H1 (cell line): Measurements from ENCODE around the gene VARS2. TPM values are rescaled to one million over a fixed set of nuclear protein-coding genes. Genes with fewer than 3 reads are reported as not detected.

Experiments used
- ASH2L ChIP-seq: fragments of 200-600, 300-600 bp; sonication (generic); IDR thresholded peaks from one replicate; pipeline ENCODE4 v1.7.1; 2017; ENCODE audit warnings: low read length
- BRCA1 ChIP-seq: IDR thresholded peaks from 2 replicates; pipeline ENCODE4 v1.6.1; 2012; ENCODE audit warnings: low read depth, low read length, improper control_type of control experiment
- GABPA ChIP-seq: IDR thresholded peaks from 2 replicates; pipeline ENCODE4 v1.6.1; 2011; ENCODE audit warnings: mild to moderate bottlenecking, low read length, moderate library complexity, borderline replicate concordance; ENCODE audit not compliant: insufficient read depth
- HDAC2 ChIP-seq, 2 experiments: fragments of 300-600 bp in 1 of 2; sonication (generic) in 1 of 2; IDR thresholded peaks; 2 replicates each; pipeline ENCODE4 v1.6.1; 2011 to 2012; ENCODE audit warnings: low read depth in 2 of 2, low read length in 2 of 2, mild to moderate bottlenecking in 2 of 2, moderate library complexity in 2 of 2, borderline replicate concordance in 1 of 2, inconsistent platforms in 1 of 2
- KDM4A ChIP-seq: IDR thresholded peaks from one replicate; pipeline ENCODE4 v1.7.1; 2012; ENCODE audit warnings: low read depth, mild to moderate bottlenecking, moderate library complexity, low read length, inconsistent platforms; ENCODE audit not compliant: severe bottlenecking
- RBBP5 ChIP-seq: IDR thresholded peaks from 2 replicates; pipeline ENCODE4 v1.7.1; 2012; ENCODE audit warnings: low read depth, mild to moderate bottlenecking, inconsistent platforms, low read length, moderate library complexity, borderline replicate concordance
- RXRA ChIP-seq: IDR thresholded peaks from 2 replicates; pipeline ENCODE4 v1.6.1; 2011; ENCODE audit warnings: low read depth, mild to moderate bottlenecking, low read length, moderate library complexity; ENCODE audit not compliant: insufficient read depth
- YY1 ChIP-seq: IDR thresholded peaks from 2 replicates; pipeline ENCODE4 v1.6.1; 2011; ENCODE audit warnings: low read depth, mild to moderate bottlenecking, low read length
- polyA plus RNA-seq, 7 experiments: library from polyadenylated mRNA; depleted of rRNA in 3 of 7; stranded (reverse) in 5 of 7; unstranded in 2 of 7; fragments of >200 nt in 5 of 7; fragments of 200-250 nt in 2 of 7; gene quantifications; 1 replicate in 5 of 7; 2 replicates in 1 of 7; 4 replicates in 1 of 7; pipeline versions ENCODE4 v1.2.1 to v1.2.3, GENCODE V29; 2011 to 2013; ENCODE audit warnings: missing spikeins in 2 of 7, mixed read lengths in 2 of 7
- total RNA-seq: library from RNA; stranded (reverse); fragmentation: NEBNext Ultra II Directional; extraction: Animal tissue kit (Norgen Biotek cat#: 25700); gene quantifications from 2 replicates; pipeline ENCODE4 v1.2.1, GENCODE V29; 2021
- TF ChIP-seq, protein P1 (sequence below): fragments of 300-600 bp; sonication (generic); IDR thresholded peaks from 2 replicates; pipeline ENCODE4 v1.7.1; 2012; ENCODE audit warnings: low read length, moderate library complexity, mild to moderate bottlenecking, inconsistent platforms; ENCODE audit not compliant: insufficient replicate concordance
- TF ChIP-seq, protein P2 (sequence below): IDR thresholded peaks from 2 replicates; pipeline ENCODE4 v1.6.1; 2012; ENCODE audit warnings: inconsistent platforms

The VARS2 gene
- total and polyA plus RNA-seq, 2 of the 8 experiments (the other 6 are each of a cell fraction or from before 2014, with no cell fraction given): 26.8 to 47.7 TPM

DNA sequence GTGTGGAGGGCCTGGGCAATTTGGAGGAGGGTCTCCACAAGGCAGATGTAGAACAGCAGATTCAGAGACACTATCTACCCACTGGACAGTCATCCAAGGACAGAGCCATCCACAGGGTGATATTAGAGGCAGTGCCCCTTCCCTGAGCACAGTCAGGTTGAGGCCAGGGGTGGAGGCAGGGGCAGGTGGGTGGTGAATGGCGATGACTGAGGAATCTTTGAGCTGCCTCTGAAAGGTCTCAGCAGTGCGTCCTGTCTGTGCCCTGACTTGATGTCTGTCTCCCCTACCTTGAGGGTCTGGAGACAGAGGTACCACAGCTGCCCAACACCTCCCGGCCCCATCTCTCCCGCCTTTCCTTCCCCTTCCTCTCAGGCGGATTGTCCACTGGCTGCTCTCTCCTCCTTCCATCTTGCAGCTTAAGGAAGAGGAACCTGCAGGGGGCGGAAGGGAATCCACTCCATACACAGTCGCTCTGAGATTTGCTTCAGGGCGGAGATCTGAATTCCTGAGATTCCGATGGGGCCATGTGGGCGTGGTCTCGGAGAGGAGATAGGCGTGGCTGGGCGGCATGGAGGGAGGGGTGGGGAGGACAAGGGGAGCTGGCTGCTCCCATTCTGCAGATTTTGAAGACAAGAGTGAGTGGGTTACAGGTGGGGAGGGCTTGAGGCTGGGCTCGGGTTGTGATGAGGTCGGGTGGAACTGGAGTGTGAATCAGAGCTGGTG lies 28.5 kb downstream of the VARS2 start (continued):
- TF ChIP-seq, protein P1, sequence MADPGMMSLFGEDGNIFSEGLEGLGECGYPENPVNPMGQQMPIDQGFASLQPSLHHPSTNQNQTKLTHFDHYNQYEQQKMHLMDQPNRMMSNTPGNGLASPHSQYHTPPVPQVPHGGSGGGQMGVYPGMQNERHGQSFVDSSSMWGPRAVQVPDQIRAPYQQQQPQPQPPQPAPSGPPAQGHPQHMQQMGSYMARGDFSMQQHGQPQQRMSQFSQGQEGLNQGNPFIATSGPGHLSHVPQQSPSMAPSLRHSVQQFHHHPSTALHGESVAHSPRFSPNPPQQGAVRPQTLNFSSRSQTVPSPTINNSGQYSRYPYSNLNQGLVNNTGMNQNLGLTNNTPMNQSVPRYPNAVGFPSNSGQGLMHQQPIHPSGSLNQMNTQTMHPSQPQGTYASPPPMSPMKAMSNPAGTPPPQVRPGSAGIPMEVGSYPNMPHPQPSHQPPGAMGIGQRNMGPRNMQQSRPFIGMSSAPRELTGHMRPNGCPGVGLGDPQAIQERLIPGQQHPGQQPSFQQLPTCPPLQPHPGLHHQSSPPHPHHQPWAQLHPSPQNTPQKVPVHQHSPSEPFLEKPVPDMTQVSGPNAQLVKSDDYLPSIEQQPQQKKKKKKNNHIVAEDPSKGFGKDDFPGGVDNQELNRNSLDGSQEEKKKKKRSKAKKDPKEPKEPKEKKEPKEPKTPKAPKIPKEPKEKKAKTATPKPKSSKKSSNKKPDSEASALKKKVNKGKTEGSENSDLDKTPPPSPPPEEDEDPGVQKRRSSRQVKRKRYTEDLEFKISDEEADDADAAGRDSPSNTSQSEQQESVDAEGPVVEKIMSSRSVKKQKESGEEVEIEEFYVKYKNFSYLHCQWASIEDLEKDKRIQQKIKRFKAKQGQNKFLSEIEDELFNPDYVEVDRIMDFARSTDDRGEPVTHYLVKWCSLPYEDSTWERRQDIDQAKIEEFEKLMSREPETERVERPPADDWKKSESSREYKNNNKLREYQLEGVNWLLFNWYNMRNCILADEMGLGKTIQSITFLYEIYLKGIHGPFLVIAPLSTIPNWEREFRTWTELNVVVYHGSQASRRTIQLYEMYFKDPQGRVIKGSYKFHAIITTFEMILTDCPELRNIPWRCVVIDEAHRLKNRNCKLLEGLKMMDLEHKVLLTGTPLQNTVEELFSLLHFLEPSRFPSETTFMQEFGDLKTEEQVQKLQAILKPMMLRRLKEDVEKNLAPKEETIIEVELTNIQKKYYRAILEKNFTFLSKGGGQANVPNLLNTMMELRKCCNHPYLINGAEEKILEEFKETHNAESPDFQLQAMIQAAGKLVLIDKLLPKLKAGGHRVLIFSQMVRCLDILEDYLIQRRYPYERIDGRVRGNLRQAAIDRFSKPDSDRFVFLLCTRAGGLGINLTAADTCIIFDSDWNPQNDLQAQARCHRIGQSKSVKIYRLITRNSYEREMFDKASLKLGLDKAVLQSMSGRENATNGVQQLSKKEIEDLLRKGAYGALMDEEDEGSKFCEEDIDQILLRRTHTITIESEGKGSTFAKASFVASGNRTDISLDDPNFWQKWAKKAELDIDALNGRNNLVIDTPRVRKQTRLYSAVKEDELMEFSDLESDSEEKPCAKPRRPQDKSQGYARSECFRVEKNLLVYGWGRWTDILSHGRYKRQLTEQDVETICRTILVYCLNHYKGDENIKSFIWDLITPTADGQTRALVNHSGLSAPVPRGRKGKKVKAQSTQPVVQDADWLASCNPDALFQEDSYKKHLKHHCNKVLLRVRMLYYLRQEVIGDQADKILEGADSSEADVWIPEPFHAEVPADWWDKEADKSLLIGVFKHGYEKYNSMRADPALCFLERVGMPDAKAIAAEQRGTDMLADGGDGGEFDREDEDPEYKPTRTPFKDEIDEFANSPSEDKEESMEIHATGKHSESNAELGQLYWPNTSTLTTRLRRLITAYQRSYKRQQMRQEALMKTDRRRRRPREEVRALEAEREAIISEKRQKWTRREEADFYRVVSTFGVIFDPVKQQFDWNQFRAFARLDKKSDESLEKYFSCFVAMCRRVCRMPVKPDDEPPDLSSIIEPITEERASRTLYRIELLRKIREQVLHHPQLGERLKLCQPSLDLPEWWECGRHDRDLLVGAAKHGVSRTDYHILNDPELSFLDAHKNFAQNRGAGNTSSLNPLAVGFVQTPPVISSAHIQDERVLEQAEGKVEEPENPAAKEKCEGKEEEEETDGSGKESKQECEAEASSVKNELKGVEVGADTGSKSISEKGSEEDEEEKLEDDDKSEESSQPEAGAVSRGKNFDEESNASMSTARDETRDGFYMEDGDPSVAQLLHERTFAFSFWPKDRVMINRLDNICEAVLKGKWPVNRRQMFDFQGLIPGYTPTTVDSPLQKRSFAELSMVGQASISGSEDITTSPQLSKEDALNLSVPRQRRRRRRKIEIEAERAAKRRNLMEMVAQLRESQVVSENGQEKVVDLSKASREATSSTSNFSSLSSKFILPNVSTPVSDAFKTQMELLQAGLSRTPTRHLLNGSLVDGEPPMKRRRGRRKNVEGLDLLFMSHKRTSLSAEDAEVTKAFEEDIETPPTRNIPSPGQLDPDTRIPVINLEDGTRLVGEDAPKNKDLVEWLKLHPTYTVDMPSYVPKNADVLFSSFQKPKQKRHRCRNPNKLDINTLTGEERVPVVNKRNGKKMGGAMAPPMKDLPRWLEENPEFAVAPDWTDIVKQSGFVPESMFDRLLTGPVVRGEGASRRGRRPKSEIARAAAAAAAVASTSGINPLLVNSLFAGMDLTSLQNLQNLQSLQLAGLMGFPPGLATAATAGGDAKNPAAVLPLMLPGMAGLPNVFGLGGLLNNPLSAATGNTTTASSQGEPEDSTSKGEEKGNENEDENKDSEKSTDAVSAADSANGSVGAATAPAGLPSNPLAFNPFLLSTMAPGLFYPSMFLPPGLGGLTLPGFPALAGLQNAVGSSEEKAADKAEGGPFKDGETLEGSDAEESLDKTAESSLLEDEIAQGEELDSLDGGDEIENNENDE: no peak
- no peak for TF ChIP-seq RXRA
- no peak for TF ChIP-seq BRCA1
- no peak for TF ChIP-seq GABPA
- peak; percentile 74; the same call in 1 of the 2 replicates for TF ChIP-seq RBBP5
- TF ChIP-seq, protein P2, sequence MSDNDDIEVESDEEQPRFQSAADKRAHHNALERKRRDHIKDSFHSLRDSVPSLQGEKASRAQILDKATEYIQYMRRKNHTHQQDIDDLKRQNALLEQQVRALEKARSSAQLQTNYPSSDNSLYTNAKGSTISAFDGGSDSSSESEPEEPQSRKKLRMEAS: peak; percentile 15; the same call in 1 of the 2 replicates
- TF ChIP-seq ASH2L: peak; percentile 18
- no peak for TF ChIP-seq HDAC2 (IDR thresholded peaks at IDR 0.05; ENCODE audit: borderline replicate concordance in 1 of 2, low read depth in 2 of 2, low read length in 2 of 2)
- peak; percentile 83 for TF ChIP-seq YY1
- no peak for TF ChIP-seq KDM4A
